HL-60 (cell line): Measurements from ENCODE around the gene ANO1.

Experiments
- GABPA ChIP-seq: IDR thresholded peaks from 2 replicates; pipeline ENCODE4 v1.6.1; 2012; ENCODE audit warnings: low read depth
- POLR2AphosphoS5 ChIP-seq: IDR thresholded peaks from 2 replicates; pipeline ENCODE4 v1.6.1; 2012; ENCODE audit warnings: low read depth
- TF ChIP-seq, protein P1 (sequence below): IDR thresholded peaks from one replicate; pipeline ENCODE4 v1.5.1; 2011; ENCODE audit warnings: low read length, control low read depth, inconsistent platforms; ENCODE audit not compliant: insufficient read depth

DNA sequence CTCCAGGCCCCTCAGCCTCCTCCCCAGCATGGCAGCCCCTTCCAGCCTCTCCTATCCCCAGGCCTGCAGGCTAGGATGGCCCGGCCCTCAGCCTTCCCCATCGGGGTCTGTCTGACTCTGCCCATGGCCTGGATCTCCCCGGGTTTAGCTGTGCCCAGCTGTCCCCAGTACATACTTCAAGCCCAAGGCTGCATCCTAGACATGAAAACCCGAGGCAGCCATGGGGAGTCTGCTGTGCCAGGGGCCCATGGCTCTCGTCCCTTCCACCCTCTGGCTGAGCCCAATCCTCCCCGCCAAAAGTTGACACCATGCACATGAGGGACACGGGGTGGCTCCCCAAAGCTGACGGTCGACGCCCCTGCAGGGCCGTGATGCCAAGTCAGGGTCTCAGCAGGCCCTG is 102.8 kb downstream of the ANO1 start:
- TF ChIP-seq POLR2AphosphoS5 (no peak), GABPA (no peak)
- TF ChIP-seq, protein P1, sequence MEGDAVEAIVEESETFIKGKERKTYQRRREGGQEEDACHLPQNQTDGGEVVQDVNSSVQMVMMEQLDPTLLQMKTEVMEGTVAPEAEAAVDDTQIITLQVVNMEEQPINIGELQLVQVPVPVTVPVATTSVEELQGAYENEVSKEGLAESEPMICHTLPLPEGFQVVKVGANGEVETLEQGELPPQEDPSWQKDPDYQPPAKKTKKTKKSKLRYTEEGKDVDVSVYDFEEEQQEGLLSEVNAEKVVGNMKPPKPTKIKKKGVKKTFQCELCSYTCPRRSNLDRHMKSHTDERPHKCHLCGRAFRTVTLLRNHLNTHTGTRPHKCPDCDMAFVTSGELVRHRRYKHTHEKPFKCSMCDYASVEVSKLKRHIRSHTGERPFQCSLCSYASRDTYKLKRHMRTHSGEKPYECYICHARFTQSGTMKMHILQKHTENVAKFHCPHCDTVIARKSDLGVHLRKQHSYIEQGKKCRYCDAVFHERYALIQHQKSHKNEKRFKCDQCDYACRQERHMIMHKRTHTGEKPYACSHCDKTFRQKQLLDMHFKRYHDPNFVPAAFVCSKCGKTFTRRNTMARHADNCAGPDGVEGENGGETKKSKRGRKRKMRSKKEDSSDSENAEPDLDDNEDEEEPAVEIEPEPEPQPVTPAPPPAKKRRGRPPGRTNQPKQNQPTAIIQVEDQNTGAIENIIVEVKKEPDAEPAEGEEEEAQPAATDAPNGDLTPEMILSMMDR: no peak
